HUES64 (cell line): ENCODE results near the gene CNTD1.

Experiments
- H3K27ac ChIP-seq: 2 replicates; pipeline ENCODE4 v1.7.0; 2013; ENCODE audit warnings: low read depth, low read length, inconsistent platforms
- H3K27me3 ChIP-seq: 2 replicates; pipeline ENCODE4 v1.6.1; 2013; ENCODE audit warnings: mild to moderate bottlenecking, low read length; ENCODE audit not compliant: insufficient read depth
- H3K36me3 ChIP-seq: 2 replicates; pipeline ENCODE4 v1.6.1; 2013; ENCODE audit warnings: mild to moderate bottlenecking, low read length; ENCODE audit not compliant: insufficient read depth
- H3K4me1 ChIP-seq: 2 replicates; pipeline ENCODE4 v1.6.1; 2013; ENCODE audit warnings: mild to moderate bottlenecking, low read length, moderate library complexity; ENCODE audit not compliant: insufficient read depth
- H3K4me3 ChIP-seq: 2 replicates; pipeline ENCODE4 v1.5.1; 2013; ENCODE audit warnings: mild to moderate bottlenecking, low read length, moderate library complexity
- H3K9ac ChIP-seq: 2 replicates; pipeline ENCODE4 v1.6.1; 2013; ENCODE audit warnings: mild to moderate bottlenecking, low read depth, low read length
- H3K9me3 ChIP-seq: 2 replicates; pipeline ENCODE4 v1.6.1; 2013; ENCODE audit warnings: low read depth, low read length; ENCODE audit not compliant: insufficient read depth
- WGBS: fragments of 150-250, 120-280 bp; methylation state at CpG from one replicate; pipeline ENCODE4 v1.1.7; 2013; ENCODE audit warnings: missing lambda C conversion rate; 5-methylcytosine and 5-hydroxymethylcytosine counted together

Gene CNTD1

GRCh38 chr17:42780851-42781638 is 17.6 kb upstream of the CNTD1 start:
- H3K27me3 ChIP-seq = peaks cover 28% of the 10 kb centered on the region
- H3K4me1 ChIP-seq = peaks cover 13% of the 10 kb centered on the region; the same call in 1 of the 2 replicates
- H3K4me3 ChIP-seq = peak overlapping the region; percentile 72
- no peaks in the 10 kb centered on the region for H3K9me3 ChIP-seq
- peaks cover 32% of the 10 kb centered on the region for H3K36me3 ChIP-seq
- no peak overlapping the region for H3K27ac ChIP-seq
- H3K9ac ChIP-seq = peak overlapping the region; percentile 63
- WGBS = 5% methylated on average over 39 of the region's 39 CpGs

- Histone ChIP-seq H3K27ac (no peak overlapping the region), H3K4me3 (peak overlapping the region; percentile 72), H3K9ac (no peak overlapping the region), H3K4me1 (peaks cover 13% of the 10 kb centered on the region; the same call in 1 of the 2 replicates), H3K9me3 (no peaks in the 10 kb centered on the region), H3K36me3 (peaks cover 25% of the 10 kb centered on the region), H3K27me3 (peaks cover 28% of the 10 kb centered on the region)
- WGBS = 79% methylated on average over 10 of the region's 10 CpGs
Measured at GRCh38 chr17:42781639-42782165, 17.0 kb upstream of the CNTD1 start.

- H3K9ac ChIP-seq = no peak overlapping the region
- H3K36me3 ChIP-seq = peaks cover 20% of the 10 kb centered on the region
- 77% methylated on average over 28 of the region's 29 CpGs for WGBS
- H3K27me3 ChIP-seq = peaks cover 28% of the 10 kb centered on the region
- H3K27ac ChIP-seq = no peak overlapping the region
- peaks cover 13% of the 10 kb centered on the region; the same call in 1 of the 2 replicates for H3K4me1 ChIP-seq
- H3K9me3 ChIP-seq = no peaks in the 10 kb centered on the region
- no peak overlapping the region for H3K4me3 ChIP-seq
Measured at GRCh38 chr17:42782166-42783061, 16.2 kb upstream of the CNTD1 start.

GRCh38 chr17:42783062-42783790 is 15.4 kb upstream of the CNTD1 start:
- no peak overlapping the region for H3K9ac ChIP-seq
- H3K4me3 ChIP-seq = no peak overlapping the region
- no peaks in the 10 kb centered on the region for H3K9me3 ChIP-seq
- H3K4me1 ChIP-seq = peaks cover 13% of the 10 kb centered on the region; the same call in 1 of the 2 replicates
- peaks cover 14% of the 10 kb centered on the region for H3K36me3 ChIP-seq
- peaks cover 30% of the 10 kb centered on the region for H3K27me3 ChIP-seq
- no peak overlapping the region for H3K27ac ChIP-seq
- WGBS = 48% methylated on average over 9 of the region's 9 CpGs

GRCh38 chr17:42783791-42784138 is 14.9 kb upstream of the CNTD1 start:
- WGBS = 78% methylated on average over 22 of the region's 22 CpGs
- no peak overlapping the region for H3K4me3 ChIP-seq

GRCh38 chr17:42784409-42784808 is 14.3 kb upstream of the CNTD1 start:
- H3K9ac ChIP-seq = no peak overlapping the region
- peaks cover 2% of the 10 kb centered on the region for H3K36me3 ChIP-seq
- 95% methylated on average over 23 of the region's 25 CpGs for WGBS
- H3K9me3 ChIP-seq = no peaks in the 10 kb centered on the region
- H3K4me1 ChIP-seq = peaks cover 13% of the 10 kb centered on the region; the same call in 1 of the 2 replicates
- H3K27me3 ChIP-seq = peaks cover 30% of the 10 kb centered on the region
- no peak overlapping the region for H3K27ac ChIP-seq
- H3K4me3 ChIP-seq = no peak overlapping the region

More at GRCh38 chr17:42783791-42784138, 14.9 kb upstream of the CNTD1 start:
- Histone ChIP-seq H3K27me3 (peaks cover 30% of the 10 kb centered on the region), H3K4me1 (peaks cover 13% of the 10 kb centered on the region; the same call in 1 of the 2 replicates), H3K9ac (no peak overlapping the region), H3K9me3 (no peaks in the 10 kb centered on the region), H3K36me3 (peaks cover 9% of the 10 kb centered on the region), H3K27ac (no peak overlapping the region)

GRCh38 chr17:42784811-42785592 is 13.7 kb upstream of the CNTD1 start:
- Histone ChIP-seq H3K4me1 (peaks cover 13% of the 10 kb centered on the region; the same call in 1 of the 2 replicates), H3K36me3 (no peaks in the 10 kb centered on the region)
- 94% methylated on average over 52 of the region's 52 CpGs for WGBS

GRCh38 chr17:42787266-42787665 is 11.4 kb upstream of the CNTD1 start:
- Histone ChIP-seq H3K36me3 (no peaks in the 10 kb centered on the region), H3K27me3 (peaks cover 12% of the 10 kb centered on the region), H3K9ac (no peak overlapping the region), H3K27ac (no peak overlapping the region), H3K4me3 (no peak overlapping the region), H3K4me1 (peaks cover 13% of the 10 kb centered on the region; the same call in 1 of the 2 replicates), H3K9me3 (no peaks in the 10 kb centered on the region)
- WGBS = 95% methylated on average over 11 of the region's 11 CpGs

More at GRCh38 chr17:42784811-42785592, 13.7 kb upstream of the CNTD1 start:
- Histone ChIP-seq H3K9ac (no peak overlapping the region), H3K9me3 (no peaks in the 10 kb centered on the region), H3K27ac (no peak overlapping the region), H3K4me3 (no peak overlapping the region), H3K27me3 (peaks cover 30% of the 10 kb centered on the region)

GRCh38 chr17:42791948-42792347 is 6.7 kb upstream of the CNTD1 start:
- Histone ChIP-seq H3K4me3 (no peak overlapping the region), H3K9me3 (no peaks in the 10 kb centered on the region), H3K36me3 (peaks cover 13% of the 10 kb centered on the region; the same call in 1 of the 2 replicates), H3K9ac (no peak overlapping the region), H3K4me1 (no peaks in the 10 kb centered on the region), H3K27me3 (0 out of 2 replicates have a peak, but pooled peaks cover 2% of the 10 kb centered on the region), H3K27ac (no peak overlapping the region)
- 83% methylated on average over 2 of the region's 2 CpGs for WGBS

GRCh38 chr17:42792545-42792944 is 6.1 kb upstream of the CNTD1 start:
- no peaks in the 10 kb centered on the region for H3K9me3 ChIP-seq
- H3K4me3 ChIP-seq = no peak overlapping the region
- WGBS = 89% methylated on average over 5 of the region's 5 CpGs
- peaks cover 15% of the 10 kb centered on the region; the same call in 1 of the 2 replicates for H3K36me3 ChIP-seq
- no peak overlapping the region for H3K27ac ChIP-seq
- H3K9ac ChIP-seq = no peak overlapping the region
- no peaks in the 10 kb centered on the region for H3K4me1 ChIP-seq
- 0 out of 2 replicates have a peak, but pooled peaks cover 2% of the 10 kb centered on the region for H3K27me3 ChIP-seq
